ENCODE results near the gene NIPA2. TPM values are rescaled to one million over a fixed set of nuclear protein-coding genes. Genes with fewer than 3 reads are reported as not detected.

The NIPA2 gene
- total and polyA plus RNA-seq, 2 of the 8 experiments (the other 6 are each of a cell fraction or from before 2014, with no cell fraction given): 38.5 to 81.7 TPM

DNA sequence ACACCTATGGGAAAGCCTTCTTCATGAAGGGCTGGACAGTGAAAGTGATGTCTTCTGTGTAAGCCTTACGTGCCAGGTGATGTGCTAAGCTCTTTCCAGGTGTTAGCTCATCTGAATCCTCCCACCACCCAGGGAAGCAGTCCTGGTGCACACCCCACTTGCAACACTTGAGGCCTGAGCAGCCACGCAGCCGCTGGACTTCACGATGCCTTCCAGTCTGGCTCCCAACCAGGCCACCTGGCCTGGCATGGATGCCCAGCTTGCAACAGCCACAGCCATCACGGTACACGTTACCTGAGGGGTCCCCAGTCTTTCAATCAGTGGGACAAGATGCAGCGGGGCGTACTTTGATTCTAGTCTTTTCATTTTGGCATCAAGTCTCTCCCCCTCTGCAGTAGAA is 35.8 kb downstream of the NIPA2 start:
- H3K23ac ChIP-seq (ENCODE audit: insufficient read length): no peak overlapping the region
- H2BK12ac ChIP-seq (ENCODE audit: low read depth, low read length): no peak overlapping the region
- H3K18ac ChIP-seq (ENCODE audit: extremely low read depth, low read length): no peak overlapping the region
- WGBS, 2 experiments (ENCODE audit: extremely low coverage in 1 of 2, insufficient coverage in 1 of 2, insufficient read length in 1 of 2, insufficient replicate concordance in 2 of 2, low coverage in 1 of 2, low lambda C conversion rate in 2 of 2, missing lambda C conversion rate in 1 of 2): 98% methylated on average over 8 of the region's 8 CpGs; no CpG with 5 or more reads in 1 of the 2 experiments
- H3K27ac ChIP-seq (ENCODE audit: low read depth, low read length): no peak overlapping the region; the same call in 1 of the 2 replicates
- H3K79me2 ChIP-seq (ENCODE audit: control insufficient read depth in 1 of 2, insufficient read depth in 2 of 2, low read length in 2 of 2): no peaks in the 10 kb centered on the region
- H3K9me3 ChIP-seq (ENCODE audit: insufficient read depth in 2 of 2, low read depth in 1 of 2, low read length in 1 of 2): no peaks in the 10 kb centered on the region; a peak in 1 of 4 replicates
- H2AK5ac ChIP-seq (ENCODE audit: low read depth, low read length): no peak overlapping the region
- no peak for FAIRE-seq
- peaks cover 4 to 6% (median 5%) of the 10 kb centered on the region in 4 experiments; a peak in 6 of 8 replicates for H3K36me3 ChIP-seq (ENCODE audit: control insufficient read depth in 2 of 4, insufficient read depth in 4 of 4, low read length in 3 of 4)
- H3K23me2 ChIP-seq (ENCODE audit: low read depth, low read length): no peaks in the 10 kb centered on the region
- H3K4ac ChIP-seq (replicated peaks; ENCODE audit: insufficient read length, low read depth, low read length): no peak overlapping the region
- H4K8ac ChIP-seq (ENCODE audit: extremely low read depth, insufficient read depth, low read length): peak overlapping the region; percentile 71; the same call in 1 of the 2 replicates
- no peak overlapping the region for H4K5ac ChIP-seq (ENCODE audit: insufficient read length, low read depth, low read length)
- TF ChIP-seq SIRT6 (IDR thresholded peaks at IDR 0.05; ENCODE audit: low read length): no peak
- TF ChIP-seq CEBPB (IDR thresholded peaks at IDR 0.05; ENCODE audit: low read depth, low read length): no peak
- no peak for TF ChIP-seq BCL11A (IDR thresholded peaks at IDR 0.05; ENCODE audit: low read depth in 2 of 2, low read length in 2 of 2)
- no peaks in the 10 kb centered on the region for H3K27me3 ChIP-seq (replicated peaks in 1 of 4; ENCODE audit: control insufficient read depth in 3 of 4, extremely low read depth in 1 of 4, insufficient read depth in 3 of 4, low read length in 3 of 4)
- no peak overlapping the region for H3K9ac ChIP-seq (replicated peaks in 1 of 4; ENCODE audit: extremely low read depth in 1 of 4, low read depth in 3 of 4, low read length in 3 of 4)
- H3K79me1 ChIP-seq (ENCODE audit: low read depth, low read length): no peaks in the 10 kb centered on the region
- H2BK20ac ChIP-seq (ENCODE audit: low read length): no peak overlapping the region
- no peak overlapping the region for H4K91ac ChIP-seq (replicated peaks; ENCODE audit: insufficient read length, low read length)
- no peak overlapping the region for H3K4me2 ChIP-seq (ENCODE audit: insufficient read depth in 1 of 2, low read depth in 2 of 2, low read length in 2 of 2)
- no peak overlapping the region for H2BK15ac ChIP-seq (ENCODE audit: low read length)
- peaks cover 0 to 6% (median 5%) of the 10 kb centered on the region in 4 experiments; a peak in 4 of 7 replicates for H3K4me1 ChIP-seq (replicated peaks in 1 of 4; ENCODE audit: control insufficient read depth in 3 of 4, insufficient read depth in 4 of 4, low read length in 3 of 4)
- ChIA-PET POLR2A (ENCODE audit: partially characterized antibody) (interaction anchor here (0.6 to 1.5 kb wide), 2 partner anchors 8 to 542 kb away, joined by 3 to 4 read pairs; no protein-coding TSS in a partner anchor), CTCF (ENCODE audit: partially characterized antibody) (interaction anchor here (1.0 to 1.1 kb wide), 2 partner anchors 10 to 162 kb away, joined by 5 read pairs; no protein-coding TSS in a partner anchor)
- H2BK5ac ChIP-seq (ENCODE audit: low read depth, low read length): no peak overlapping the region
- no peak overlapping the region for H3K14ac ChIP-seq (ENCODE audit: insufficient read length)
- no peaks in the 10 kb centered on the region for H4K20me1 ChIP-seq (replicated peaks in 1 of 2; ENCODE audit: control insufficient read depth in 1 of 2, insufficient read depth in 2 of 2, low read length in 2 of 2)
- H2AFZ ChIP-seq (ENCODE audit: low read length): no peak overlapping the region
- H3K4me3 ChIP-seq (ENCODE audit: extremely low read depth in 1 of 4, insufficient read depth in 2 of 4, low read depth in 3 of 4, low read length in 4 of 4): no peak overlapping the region
- DNase-seq (ENCODE audit: low read depth in 1 of 2, low spot score in 2 of 2): no peak
- no peak overlapping the region for H3K56ac ChIP-seq (replicated peaks; ENCODE audit: insufficient read length, low read depth, low read length)
- H2BK120ac ChIP-seq (replicated peaks; ENCODE audit: low read depth, low read length): no peak overlapping the region

Data from H1 (cell line).